HG03066 (cell line): ENCODE data around the gene TSPAN2.

Experiments
- ATAC-seq: cut with Tn5 transposase; IDR thresholded peaks from one replicate; pipeline ENCODE4 v1.9.1; 2021; ENCODE audit warnings: low read depth; ENCODE audit not compliant: unreplicated experiment

Gene TSPAN2

GRCh38 chr1:115089420-115090185, at the start of gene TSPAN2:
Gene TSPAN2, minus strand, starts transcription at chr1:115089503. Its CDS starts 71 bp downstream, at chr1:115089432.
- ATAC-seq, result no peak

GRCh38 chr1:115138973-115139372, 49.7 kb upstream of the TSPAN2 start:
- ATAC-seq, result peak; percentile 84

- ATAC-seq, result no peak
Measured at GRCh38 chr1:115138271-115138670, 49.0 kb upstream of the TSPAN2 start.

- ATAC-seq, result no peak
Measured at GRCh38 chr1:115137191-115137590, 47.9 kb upstream of the TSPAN2 start.

GRCh38 chr1:115136706-115137105, 47.4 kb upstream of the TSPAN2 start:
- no peak for ATAC-seq

- no peak for ATAC-seq
Measured at GRCh38 chr1:115136106-115136505, 46.8 kb upstream of the TSPAN2 start.

- ATAC-seq, result no peak
Measured at GRCh38 chr1:115135681-115136080, 46.4 kb upstream of the TSPAN2 start.

- ATAC-seq, result no peak
Measured at GRCh38 chr1:115134850-115135480, 45.7 kb upstream of the TSPAN2 start.

- ATAC-seq, result no peak
Measured at GRCh38 chr1:115134231-115134630, 44.9 kb upstream of the TSPAN2 start.

GRCh38 chr1:115133440-115133839, 44.1 kb upstream of the TSPAN2 start:
- no peak for ATAC-seq

GRCh38 chr1:115130786-115131185, 41.5 kb upstream of the TSPAN2 start:
- no peak for ATAC-seq

- ATAC-seq, result no peak
Measured at GRCh38 chr1:115129071-115129640, 39.9 kb upstream of the TSPAN2 start.

- no peak for ATAC-seq
Measured at GRCh38 chr1:115127539-115127938, 38.2 kb upstream of the TSPAN2 start.

GRCh38 chr1:115126516-115126915, 37.2 kb upstream of the TSPAN2 start:
- ATAC-seq, result no peak

- no peak for ATAC-seq
Measured at GRCh38 chr1:115123116-115123515, 33.8 kb upstream of the TSPAN2 start.

- ATAC-seq, result no peak
Measured at GRCh38 chr1:115121793-115122192, 32.5 kb upstream of the TSPAN2 start.

- no peak for ATAC-seq
Measured at GRCh38 chr1:115120296-115120695, 31.0 kb upstream of the TSPAN2 start.

GRCh38 chr1:115118611-115119010, 29.3 kb upstream of the TSPAN2 start:
- no peak for ATAC-seq

GRCh38 chr1:115118086-115118485, 28.8 kb upstream of the TSPAN2 start:
- ATAC-seq, result no peak

GRCh38 chr1:115117298-115117697, 28.0 kb upstream of the TSPAN2 start:
- ATAC-seq, result no peak

- no peak for ATAC-seq
Measured at GRCh38 chr1:115116512-115116911, 27.2 kb upstream of the TSPAN2 start.
